IMR-90 (cell line): ENCODE measurements around the gene JMJD6.

ENCODE experiments used
- BHLHE40 ChIP-seq: fragments of 150-350 bp; IDR thresholded peaks from 2 replicates; pipeline ENCODE4 v1.6.1; 2016; ENCODE audit warnings: mild to moderate bottlenecking, low read depth, low read length
- CEBPB ChIP-seq: IDR thresholded peaks from 2 replicates; pipeline ENCODE4 v1.6.1; 2012; ENCODE audit warnings: low read depth, low read length, improper control_type of control experiment
- CHD1 ChIP-seq: IDR thresholded peaks from 2 replicates; pipeline ENCODE4 v1.6.1; 2012; ENCODE audit warnings: low read depth, low read length, improper control_type of control experiment
- MAFK ChIP-seq: IDR thresholded peaks from 2 replicates; pipeline ENCODE4 v1.6.1; 2012; ENCODE audit warnings: low read depth, low read length, improper control_type of control experiment
- MXI1 ChIP-seq: IDR thresholded peaks from 2 replicates; pipeline ENCODE4 v1.6.1; 2012; ENCODE audit warnings: low read depth, mild to moderate bottlenecking, low read length, moderate library complexity, borderline replicate concordance
- NFE2L2 ChIP-seq: fragments of 150-350 bp; IDR thresholded peaks from 2 replicates; pipeline ENCODE4 v1.6.1; 2016; ENCODE audit warnings: low read depth, mild to moderate bottlenecking, low read length
- POLR2A ChIP-seq: IDR thresholded peaks from 2 replicates; pipeline ENCODE4 v1.6.1; 2012; ENCODE audit warnings: mild to moderate bottlenecking, low read depth, low read length
- RAD21 ChIP-seq: IDR thresholded peaks from 2 replicates; pipeline ENCODE4 v1.6.1; 2012; ENCODE audit warnings: low read length, improper control_type of control experiment
- RFX5 ChIP-seq: IDR thresholded peaks from 2 replicates; pipeline ENCODE4 v1.8.0; 2012; ENCODE audit warnings: low read depth, mild to moderate bottlenecking, low read length, moderate library complexity
- SMC3 ChIP-seq: fragments of 150-350 bp; IDR thresholded peaks from 2 replicates; pipeline ENCODE4 v1.6.1; 2016; ENCODE audit warnings: low read depth, mild to moderate bottlenecking, antibody characterized with exemption, low read length, moderate library complexity
- TF ChIP-seq, protein P1 (sequence below): conservative IDR thresholded peaks from 2 replicates; pipeline ENCODE4 v1.5.1; 2012; ENCODE audit warnings: mild to moderate bottlenecking, low read depth, low read length, improper control_type of control experiment
- TF ChIP-seq, protein P2 (sequence below): fragments of 150-350 bp; IDR thresholded peaks from 2 replicates; pipeline ENCODE4 v1.6.1; 2016; ENCODE audit warnings: low read depth, mild to moderate bottlenecking, low read length, moderate library complexity, borderline replicate concordance
- TF ChIP-seq, protein P3 (sequence below): fragments of 150-350 bp; IDR thresholded peaks from 2 replicates; pipeline ENCODE4 v1.6.1; 2017; ENCODE audit warnings: mild to moderate bottlenecking, antibody characterized with exemption, low read length, low read depth

DNA sequence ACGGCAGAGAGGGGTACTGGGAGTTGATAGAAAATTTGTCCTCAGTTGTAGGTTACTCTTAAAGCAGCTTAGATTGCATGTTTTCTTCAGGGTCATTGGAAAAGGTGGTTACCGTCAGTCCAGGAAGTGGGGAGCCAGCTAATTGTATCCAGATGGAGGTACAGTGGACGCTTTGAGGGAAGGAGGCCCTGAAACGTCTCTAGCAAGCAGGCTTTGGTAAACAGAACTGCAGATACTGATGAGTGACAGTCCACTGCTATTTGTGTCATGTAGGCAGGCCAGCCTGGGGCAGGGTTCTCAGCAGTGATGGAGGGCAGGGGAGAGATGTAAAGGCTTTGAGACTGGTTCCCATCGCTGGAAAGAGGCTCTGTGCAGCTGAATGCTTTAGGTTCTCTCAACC is 52.7 kb downstream of the JMJD6 start:
- TF ChIP-seq MXI1, result no peak
- no peak for TF ChIP-seq CHD1
- TF ChIP-seq, protein P1, sequence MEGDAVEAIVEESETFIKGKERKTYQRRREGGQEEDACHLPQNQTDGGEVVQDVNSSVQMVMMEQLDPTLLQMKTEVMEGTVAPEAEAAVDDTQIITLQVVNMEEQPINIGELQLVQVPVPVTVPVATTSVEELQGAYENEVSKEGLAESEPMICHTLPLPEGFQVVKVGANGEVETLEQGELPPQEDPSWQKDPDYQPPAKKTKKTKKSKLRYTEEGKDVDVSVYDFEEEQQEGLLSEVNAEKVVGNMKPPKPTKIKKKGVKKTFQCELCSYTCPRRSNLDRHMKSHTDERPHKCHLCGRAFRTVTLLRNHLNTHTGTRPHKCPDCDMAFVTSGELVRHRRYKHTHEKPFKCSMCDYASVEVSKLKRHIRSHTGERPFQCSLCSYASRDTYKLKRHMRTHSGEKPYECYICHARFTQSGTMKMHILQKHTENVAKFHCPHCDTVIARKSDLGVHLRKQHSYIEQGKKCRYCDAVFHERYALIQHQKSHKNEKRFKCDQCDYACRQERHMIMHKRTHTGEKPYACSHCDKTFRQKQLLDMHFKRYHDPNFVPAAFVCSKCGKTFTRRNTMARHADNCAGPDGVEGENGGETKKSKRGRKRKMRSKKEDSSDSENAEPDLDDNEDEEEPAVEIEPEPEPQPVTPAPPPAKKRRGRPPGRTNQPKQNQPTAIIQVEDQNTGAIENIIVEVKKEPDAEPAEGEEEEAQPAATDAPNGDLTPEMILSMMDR, result no peak
- no peak for TF ChIP-seq MAFK
- no peak for TF ChIP-seq POLR2A
- TF ChIP-seq, protein P2, sequence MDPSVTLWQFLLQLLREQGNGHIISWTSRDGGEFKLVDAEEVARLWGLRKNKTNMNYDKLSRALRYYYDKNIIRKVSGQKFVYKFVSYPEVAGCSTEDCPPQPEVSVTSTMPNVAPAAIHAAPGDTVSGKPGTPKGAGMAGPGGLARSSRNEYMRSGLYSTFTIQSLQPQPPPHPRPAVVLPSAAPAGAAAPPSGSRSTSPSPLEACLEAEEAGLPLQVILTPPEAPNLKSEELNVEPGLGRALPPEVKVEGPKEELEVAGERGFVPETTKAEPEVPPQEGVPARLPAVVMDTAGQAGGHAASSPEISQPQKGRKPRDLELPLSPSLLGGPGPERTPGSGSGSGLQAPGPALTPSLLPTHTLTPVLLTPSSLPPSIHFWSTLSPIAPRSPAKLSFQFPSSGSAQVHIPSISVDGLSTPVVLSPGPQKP, result no peak
- TF ChIP-seq RAD21, result no peak
- TF ChIP-seq, protein P3, sequence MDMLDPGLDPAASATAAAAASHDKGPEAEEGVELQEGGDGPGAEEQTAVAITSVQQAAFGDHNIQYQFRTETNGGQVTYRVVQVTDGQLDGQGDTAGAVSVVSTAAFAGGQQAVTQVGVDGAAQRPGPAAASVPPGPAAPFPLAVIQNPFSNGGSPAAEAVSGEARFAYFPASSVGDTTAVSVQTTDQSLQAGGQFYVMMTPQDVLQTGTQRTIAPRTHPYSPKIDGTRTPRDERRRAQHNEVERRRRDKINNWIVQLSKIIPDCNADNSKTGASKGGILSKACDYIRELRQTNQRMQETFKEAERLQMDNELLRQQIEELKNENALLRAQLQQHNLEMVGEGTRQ, result no peak
- no peak for TF ChIP-seq RFX5
- TF ChIP-seq SMC3, result no peak
- no peak for TF ChIP-seq NFE2L2
- no peak for TF ChIP-seq BHLHE40
- no peak for TF ChIP-seq CEBPB
